Cardiac muscle cell (in vitro differentiated cells and primary cell): ENCODE results near the gene NCOA4. TPM values are rescaled to one million over a fixed set of nuclear protein-coding genes. Genes with fewer than 3 reads are reported as not detected.

Experiments used
- DNase-seq, 2 donors: peaks; one replicate each; pipeline versions ENCODE4 v3.0.0 to v3.0.0-alpha.2; 2010 to 2017; ENCODE audit warnings: low read depth in 1 of 2, low spot score in 1 of 2
- H3K27ac ChIP-seq: fragments of 200-600 bp; sonication (generic); 2 replicates; pipeline ENCODE4 v1.5.1; 2016
- H3K27me3 ChIP-seq: fragments of 200-600 bp; sonication (generic); 2 replicates; pipeline ENCODE4 v1.6.0; 2016; ENCODE audit warnings: control low read depth
- H3K36me3 ChIP-seq: fragments of 200-600 bp; sonication (generic); 2 replicates; pipeline ENCODE4 v1.5.1; 2016; ENCODE audit warnings: control low read depth
- H3K4me1 ChIP-seq: fragments of 200-600 bp; sonication (generic); 2 replicates; pipeline ENCODE4 v1.8.1; 2017; ENCODE audit warnings: low read depth, mild to moderate bottlenecking, mixed run types
- H3K4me3 ChIP-seq: fragments of 200-600 bp; sonication (generic); 2 replicates; pipeline ENCODE4 v1.5.1; 2016; ENCODE audit warnings: mild to moderate bottlenecking
- H3K9me3 ChIP-seq: fragments of 200-600 bp; sonication (generic); 2 replicates; pipeline ENCODE4 v1.5.1; 2017; ENCODE audit warnings: low read depth, mild to moderate bottlenecking, control low read depth
- polyA plus RNA-seq: library from polyadenylated mRNA; unstranded; fragments of >200 nt; fragmentation: Nextera tagmentation; extraction: Ambion mirVana; gene quantifications from 2 replicates; pipeline ENCODE4 v1.2.1, GENCODE V29; 2016
- total RNA-seq: library from RNA; depleted of rRNA; stranded (reverse); fragments of >200 nt; gene quantifications from 2 replicates; pipeline ENCODE4 v1.2.3, GENCODE V29; 2016
- TF ChIP-seq, protein P1 (sequence below): IDR thresholded peaks from 2 replicates; pipeline ENCODE4 v1.5.1; 2012; ENCODE audit warnings: low read depth, mild to moderate bottlenecking, low read length

The NCOA4 gene
- 171 and 292 TPM in 2 replicates for total RNA-seq
- 149 and 251 TPM in 2 replicates for polyA plus RNA-seq

DNA sequence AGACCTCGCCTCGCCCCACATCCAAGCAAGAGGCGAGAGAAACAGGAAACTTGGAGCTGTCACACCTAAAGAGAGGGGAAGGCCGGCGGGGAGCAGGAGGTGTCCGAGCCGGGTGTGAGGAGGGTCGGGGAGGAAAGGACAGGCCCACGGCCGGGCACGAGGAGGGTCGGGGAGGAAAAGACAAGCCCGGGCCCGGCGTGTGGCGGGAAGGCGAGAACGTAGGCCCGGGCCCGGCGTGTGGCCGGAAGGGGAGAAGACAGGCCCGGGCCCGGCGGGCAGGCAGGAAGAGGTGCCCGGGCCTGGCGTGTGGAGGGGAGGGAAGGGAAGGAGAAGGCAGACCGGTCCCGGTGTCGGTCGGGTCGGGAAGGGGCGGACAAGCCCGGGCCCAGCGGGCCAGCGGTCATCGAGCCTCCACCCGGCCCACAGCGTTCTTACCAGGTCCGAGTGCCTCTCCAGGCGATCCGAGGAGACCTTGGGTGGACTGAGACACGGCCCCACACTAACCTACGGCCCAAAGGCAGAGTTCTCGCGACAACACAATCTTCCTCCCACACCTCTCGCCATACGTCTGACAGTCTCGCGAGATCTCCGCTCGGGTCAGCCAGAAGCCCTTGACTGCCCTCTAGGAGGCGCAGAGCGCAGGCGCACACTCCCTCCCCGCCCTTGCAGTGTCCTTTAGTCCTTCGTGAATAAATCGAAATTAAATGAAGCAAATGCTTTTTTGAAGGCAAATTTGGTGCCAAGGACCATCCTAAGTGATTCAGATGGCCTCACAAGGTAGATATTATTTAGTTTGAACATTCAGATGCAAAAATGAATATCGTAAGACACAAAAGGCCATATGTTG, at the start of gene NCOA4:
Gene NCOA4 (minus strand): TSS at position 533 of the 847 bp plus-strand sequence. CDS start 13,943 bp downstream, outside the sequence.
- TF ChIP-seq, protein P1, sequence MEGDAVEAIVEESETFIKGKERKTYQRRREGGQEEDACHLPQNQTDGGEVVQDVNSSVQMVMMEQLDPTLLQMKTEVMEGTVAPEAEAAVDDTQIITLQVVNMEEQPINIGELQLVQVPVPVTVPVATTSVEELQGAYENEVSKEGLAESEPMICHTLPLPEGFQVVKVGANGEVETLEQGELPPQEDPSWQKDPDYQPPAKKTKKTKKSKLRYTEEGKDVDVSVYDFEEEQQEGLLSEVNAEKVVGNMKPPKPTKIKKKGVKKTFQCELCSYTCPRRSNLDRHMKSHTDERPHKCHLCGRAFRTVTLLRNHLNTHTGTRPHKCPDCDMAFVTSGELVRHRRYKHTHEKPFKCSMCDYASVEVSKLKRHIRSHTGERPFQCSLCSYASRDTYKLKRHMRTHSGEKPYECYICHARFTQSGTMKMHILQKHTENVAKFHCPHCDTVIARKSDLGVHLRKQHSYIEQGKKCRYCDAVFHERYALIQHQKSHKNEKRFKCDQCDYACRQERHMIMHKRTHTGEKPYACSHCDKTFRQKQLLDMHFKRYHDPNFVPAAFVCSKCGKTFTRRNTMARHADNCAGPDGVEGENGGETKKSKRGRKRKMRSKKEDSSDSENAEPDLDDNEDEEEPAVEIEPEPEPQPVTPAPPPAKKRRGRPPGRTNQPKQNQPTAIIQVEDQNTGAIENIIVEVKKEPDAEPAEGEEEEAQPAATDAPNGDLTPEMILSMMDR = peak; percentile 80
- no peaks in the 10 kb centered on the region for H3K9me3 ChIP-seq
- peak; percentile 99 for DNase-seq
- no peaks in the 10 kb centered on the region for H3K27me3 ChIP-seq
- H3K4me1 ChIP-seq = peaks cover 35% of the 10 kb centered on the region
- peak within 1 kb of the TSS; percentile 77 for H3K4me3 ChIP-seq
- no peaks in the 10 kb centered on the region for H3K36me3 ChIP-seq
- H3K27ac ChIP-seq = peak within 1 kb of the TSS; percentile 91

DNA sequence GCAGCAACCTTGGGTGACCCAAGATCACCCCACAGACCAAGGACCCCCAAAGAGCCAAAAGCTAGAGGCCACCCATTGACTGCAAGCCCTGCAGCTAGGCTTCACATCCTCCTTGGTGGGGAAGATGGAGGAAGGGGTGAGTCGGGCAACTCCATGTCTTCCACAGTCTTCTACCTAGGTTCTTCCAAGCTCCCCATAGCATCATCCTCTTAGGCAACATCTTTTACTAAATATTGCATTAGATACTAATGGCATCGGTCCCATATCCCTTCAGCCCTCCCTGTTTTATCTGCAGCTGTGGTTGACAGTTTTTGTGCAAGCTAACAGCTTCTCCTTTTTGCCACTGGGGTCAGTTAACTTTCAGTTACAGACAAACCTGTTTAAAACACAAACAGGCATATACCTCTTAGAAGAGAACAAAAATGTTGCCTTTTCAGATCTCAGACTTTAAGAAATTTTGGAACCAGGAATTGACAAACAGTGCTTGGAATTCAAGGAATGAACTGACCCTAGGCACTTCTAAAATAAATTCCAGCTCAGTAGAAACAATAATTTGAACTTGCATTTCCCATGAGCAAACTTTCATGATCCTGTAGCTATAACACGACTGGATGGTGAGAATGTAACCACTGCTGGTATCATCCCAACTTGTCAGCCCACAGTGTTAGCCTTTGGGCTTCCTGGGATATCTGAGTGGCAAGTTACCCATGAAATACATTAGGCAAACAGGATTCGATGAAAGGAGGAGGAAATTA, 49.6 kb upstream of the NCOA4 start:
- H3K36me3 ChIP-seq = no peaks in the 10 kb centered on the region
- no peak overlapping the region for H3K27ac ChIP-seq
- H3K9me3 ChIP-seq = no peaks in the 10 kb centered on the region
- DNase-seq = peak in 1 of 2 donors; percentile 53
- H3K4me3 ChIP-seq = no peak overlapping the region
- H3K4me1 ChIP-seq = no peaks in the 10 kb centered on the region
- H3K27me3 ChIP-seq = no peaks in the 10 kb centered on the region
- TF ChIP-seq, protein P1 = no peak

DNA sequence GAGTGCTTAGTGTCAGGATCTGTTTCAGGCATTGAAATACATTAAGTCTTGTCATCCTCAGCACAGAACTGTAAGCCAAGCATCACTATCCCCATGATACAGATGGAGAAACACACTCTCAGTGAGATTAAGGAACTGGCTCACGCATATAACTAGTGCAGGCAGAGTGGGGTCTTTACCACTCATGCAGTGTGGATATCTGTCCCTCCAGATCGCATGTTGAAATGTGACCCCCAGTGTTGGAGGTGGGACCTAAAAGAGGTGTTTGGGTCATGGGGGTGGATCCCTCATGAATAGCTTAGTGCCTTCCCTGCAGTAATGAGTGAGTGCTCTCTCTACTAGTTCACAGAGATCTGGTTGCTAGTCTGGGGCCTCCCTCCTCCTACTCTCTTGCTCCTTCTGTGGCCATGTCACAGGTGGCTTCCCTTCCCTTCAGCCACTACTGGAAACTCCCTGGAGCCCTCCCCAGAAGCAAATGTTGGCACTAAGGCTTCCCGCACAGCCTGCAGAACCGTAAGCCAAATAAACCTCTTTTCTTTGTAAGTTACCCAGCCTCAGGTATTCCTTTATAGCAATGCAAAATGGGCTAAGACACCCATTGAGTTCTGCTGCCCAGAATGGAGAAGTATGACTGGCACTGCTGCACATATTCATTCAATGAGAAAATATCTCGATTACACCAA, 47.4 kb upstream of the NCOA4 start:
- Histone ChIP-seq H3K27me3 (no peaks in the 10 kb centered on the region), H3K4me3 (no peak overlapping the region), H3K9me3 (no peaks in the 10 kb centered on the region), H3K27ac (no peak overlapping the region), H3K4me1 (no peaks in the 10 kb centered on the region), H3K36me3 (no peaks in the 10 kb centered on the region)
- TF ChIP-seq, protein P1 = no peak
- no peak for DNase-seq

DNA sequence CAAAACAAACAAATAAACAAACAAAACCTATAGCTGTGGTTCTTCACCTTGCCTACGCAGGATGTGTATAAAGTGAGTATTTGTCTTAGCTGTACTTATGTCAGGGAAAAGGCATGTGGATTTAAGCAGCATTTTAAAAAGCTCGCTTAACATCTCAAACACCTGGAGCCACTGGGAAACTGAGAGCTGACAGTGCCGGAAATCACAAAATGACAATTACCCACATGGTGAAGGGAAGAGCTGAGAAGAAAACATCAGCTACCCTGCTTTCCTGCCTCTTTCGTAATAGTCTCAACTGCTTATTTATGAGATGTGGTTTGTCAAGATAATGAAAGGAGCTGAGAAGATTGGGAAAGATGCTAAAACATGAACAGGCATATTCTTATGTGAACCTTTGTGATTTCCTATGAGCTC, 46.7 kb upstream of the NCOA4 start:
- H3K36me3 ChIP-seq = no peaks in the 10 kb centered on the region
- H3K27me3 ChIP-seq = no peaks in the 10 kb centered on the region
- TF ChIP-seq, protein P1 = no peak
- H3K27ac ChIP-seq = no peak overlapping the region
- H3K9me3 ChIP-seq = no peaks in the 10 kb centered on the region
- H3K4me3 ChIP-seq = no peak overlapping the region
- DNase-seq = peak in 1 of 2 donors; percentile 51
- no peaks in the 10 kb centered on the region for H3K4me1 ChIP-seq

DNA sequence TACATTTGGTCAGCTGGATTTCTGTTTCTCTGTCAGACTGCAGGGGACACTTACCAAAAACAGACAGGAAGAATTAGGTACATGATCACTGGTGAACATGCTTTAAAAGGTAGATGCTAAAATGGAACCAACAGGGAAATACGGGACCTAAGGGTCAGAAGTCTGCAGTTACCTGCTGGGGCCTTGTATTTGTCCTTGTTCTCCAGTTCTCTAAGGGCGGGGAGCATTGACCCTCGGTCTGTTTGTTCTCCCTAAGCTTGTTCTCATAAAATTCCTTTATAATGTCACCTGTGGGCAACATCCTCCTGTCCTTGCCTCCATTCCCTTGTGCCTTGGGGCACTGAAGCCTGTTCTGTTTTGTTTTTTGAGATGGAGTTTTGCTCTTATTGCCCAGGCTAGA, 45.4 kb upstream of the NCOA4 start:
- Histone ChIP-seq H3K4me3 (no peak overlapping the region), H3K4me1 (no peaks in the 10 kb centered on the region), H3K27ac (no peak overlapping the region), H3K36me3 (no peaks in the 10 kb centered on the region), H3K27me3 (no peaks in the 10 kb centered on the region), H3K9me3 (no peaks in the 10 kb centered on the region)
- no peak for DNase-seq
- TF ChIP-seq, protein P1 = no peak
